ENCODE results near the gene HTRA3. TPM values are rescaled to one million over a fixed set of nuclear protein-coding genes. Genes with fewer than 3 reads are reported as not detected.

Gene HTRA3
- polyA plus RNA-seq, 1 donor from 2014 or later, result not detected

- Histone ChIP-seq H3K27ac (ENCODE audit: low read length) (no peak overlapping the region), H3F3A (ENCODE audit: insufficient read depth, low read length, poor library complexity, severe bottlenecking) (no peaks in the 10 kb centered on the region), H3K4me2 (ENCODE audit: low read length) (no peak overlapping the region), H3K9me3 (ENCODE audit: low read length) (no peaks in the 10 kb centered on the region), H3K79me2 (replicated peaks; ENCODE audit: insufficient read depth, low read length) (no peaks in the 10 kb centered on the region), H3K4me3 (ENCODE audit: low read length) (no peak overlapping the region), H2AFZ (ENCODE audit: low read depth, low read length) (no peak overlapping the region), H3K9me2 (ENCODE audit: insufficient read depth, low read length) (no peaks in the 10 kb centered on the region), H3K27me3 (ENCODE audit: insufficient read depth, low read depth, low read length) (no peaks in the 10 kb centered on the region), H4K20me1 (ENCODE audit: insufficient read depth) (no peaks in the 10 kb centered on the region), H3K9ac (ENCODE audit: low read length) (no peak overlapping the region), H3K36me3 (ENCODE audit: insufficient read depth, low read length) (no peaks in the 10 kb centered on the region)
- TF ChIP-seq POLR2AphosphoS5 (IDR thresholded peaks at IDR 0.05) (no peak), RAD21 (conservative IDR thresholded peaks at IDR 0.05) (no peak), EP300 (conservative IDR thresholded peaks at IDR 0.05; ENCODE audit: poor library complexity, severe bottlenecking) (no peak), SMC3 (conservative IDR thresholded peaks at IDR 0.05; ENCODE audit: poor library complexity) (no peak), MXI1 (conservative IDR thresholded peaks at IDR 0.05; ENCODE audit: poor library complexity, severe bottlenecking) (no peak), EZH2 (IDR thresholded peaks at IDR 0.05; ENCODE audit: borderline replicate concordance, insufficient read depth, low read length, poor library complexity, severe bottlenecking) (no peak), CTCF (IDR thresholded peaks at IDR 0.05; ENCODE audit: poor library complexity, severe bottlenecking) (no peak)
Observed at GRCh38 chr4:8280158-8280875, 10.8 kb downstream of the HTRA3 start.

DNA sequence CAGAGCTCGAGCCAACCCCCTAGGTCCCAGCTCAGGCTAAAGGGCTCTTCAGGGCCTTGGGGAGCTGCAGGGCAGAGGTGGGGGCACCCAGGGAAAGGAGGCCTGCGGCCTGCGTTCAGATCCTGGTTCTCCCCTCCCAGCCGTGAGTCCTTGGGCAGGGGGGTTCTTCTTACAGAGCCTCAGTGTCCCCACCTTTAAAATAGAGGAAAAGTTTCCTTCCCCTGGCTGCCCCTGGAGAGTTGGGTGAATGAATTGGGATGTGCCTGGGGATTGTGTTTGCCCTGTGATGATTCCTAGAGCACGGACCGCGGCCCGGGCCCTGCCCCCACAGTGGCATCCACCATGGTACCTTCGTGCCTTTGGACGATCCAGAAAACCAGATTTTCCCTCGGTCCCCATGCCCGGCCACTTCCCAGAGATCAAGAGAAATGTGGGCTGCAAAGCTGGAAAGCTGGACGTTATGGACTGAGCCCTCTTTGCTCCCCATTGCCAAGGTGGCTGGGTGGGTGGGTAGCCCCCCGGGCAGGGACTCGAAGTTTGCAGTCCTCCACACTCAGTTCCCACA is 11.4 kb downstream of the HTRA3 start:
- Histone ChIP-seq H3K9me2 (ENCODE audit: insufficient read depth, low read length) (no peaks in the 10 kb centered on the region), H3K27me3 (ENCODE audit: insufficient read depth, low read depth, low read length) (no peaks in the 10 kb centered on the region), H4K20me1 (ENCODE audit: insufficient read depth) (no peaks in the 10 kb centered on the region), H3K9me3 (ENCODE audit: low read length) (no peaks in the 10 kb centered on the region), H3F3A (ENCODE audit: insufficient read depth, low read length, poor library complexity, severe bottlenecking) (no peaks in the 10 kb centered on the region), H3K36me3 (ENCODE audit: insufficient read depth, low read length) (no peaks in the 10 kb centered on the region), H3K4me3 (ENCODE audit: low read length) (no peak overlapping the region), H3K27ac (ENCODE audit: low read length) (no peak overlapping the region), H3K79me2 (replicated peaks; ENCODE audit: insufficient read depth, low read length) (no peaks in the 10 kb centered on the region), H2AFZ (ENCODE audit: low read depth, low read length) (no peak overlapping the region), H3K9ac (ENCODE audit: low read length) (no peak overlapping the region), H3K4me2 (ENCODE audit: low read length) (no peak overlapping the region)
- no peak for TF ChIP-seq TAF1 (IDR thresholded peaks at IDR 0.05; ENCODE audit: low read depth)
- no peak for TF ChIP-seq POLR2AphosphoS5 (IDR thresholded peaks at IDR 0.05)
- no peak for TF ChIP-seq EP300 (conservative IDR thresholded peaks at IDR 0.05; ENCODE audit: poor library complexity, severe bottlenecking)
- TF ChIP-seq CTCF (IDR thresholded peaks at IDR 0.05; ENCODE audit: poor library complexity, severe bottlenecking), result no peak
- TF ChIP-seq EZH2 (IDR thresholded peaks at IDR 0.05; ENCODE audit: borderline replicate concordance, insufficient read depth, low read length, poor library complexity, severe bottlenecking), result no peak
- no peak for TF ChIP-seq MXI1 (conservative IDR thresholded peaks at IDR 0.05; ENCODE audit: poor library complexity, severe bottlenecking)
- no peak for TF ChIP-seq SMC3 (conservative IDR thresholded peaks at IDR 0.05; ENCODE audit: poor library complexity)
- no peak for TF ChIP-seq RAD21 (conservative IDR thresholded peaks at IDR 0.05)
- no peak for TF ChIP-seq REST (IDR thresholded peaks at IDR 0.05; ENCODE audit: borderline replicate concordance)

Measured in neural cell (in vitro differentiated cells).